ENCODE results near the gene SLK. TPM values are rescaled to one million over a fixed set of nuclear protein-coding genes. Genes with fewer than 3 reads are reported as not detected.
A peak's percentile ranks its signal among the peaks of the same experiment; 100 is the strongest.

SLK gene
- total RNA-seq, 2 experiments from 2014 or later, result 20.5 to 20.8 TPM

GRCh38 chr10:104043854-104044253 is 76.9 kb downstream of the SLK start:
- no peaks in the 10 kb centered on the region for H3K27me3 ChIP-seq (ENCODE audit: control insufficient read depth in 1 of 2, insufficient read depth in 2 of 2, low read length in 2 of 2)
- no peaks in the 10 kb centered on the region for H3K9me3 ChIP-seq (ENCODE audit: control insufficient read depth in 1 of 2, insufficient read depth in 1 of 2, low read length in 2 of 2)
- no peak for DNase-seq
- Mint-ChIP-seq H3K27ac (no peak overlapping the region), H3K4me1 (ENCODE audit: low read depth) (no peaks in the 10 kb centered on the region), H3K27me3 (no peaks in the 10 kb centered on the region), H3K36me3 (ENCODE audit: low read depth) (no peaks in the 10 kb centered on the region), H3K9me3 (no peaks in the 10 kb centered on the region), H3K4me3 (no peak overlapping the region)
- TF ChIP-seq CTCF (IDR thresholded peaks at IDR 0.05), result no peak
- no peaks in the 10 kb centered on the region for H3K4me1 ChIP-seq (ENCODE audit: insufficient read depth, low read length)
- intact Hi-C loops (cut with DNase I, micrococcal nuclease), result no loop called here
- no peak overlapping the region for H3K27ac ChIP-seq (ENCODE audit: low read depth in 1 of 2, low read length in 2 of 2)
- H3K4me3 ChIP-seq (ENCODE audit: low read length), result no peak overlapping the region
- ChIA-PET CTCF (no interaction called here), POLR2A (no interaction called here)
- no peak for ATAC-seq (ENCODE audit: poor library complexity)
- H3K36me3 ChIP-seq (ENCODE audit: insufficient read depth, low read length), result no peaks in the 10 kb centered on the region

GRCh38 chr10:104045151-104046089 is 78.5 kb downstream of the SLK start:
- Mint-ChIP-seq H3K4me3 (no peak overlapping the region), H3K27me3 (no peaks in the 10 kb centered on the region), H3K9me3 (no peaks in the 10 kb centered on the region), H3K27ac (no peak overlapping the region), H3K36me3 (ENCODE audit: low read depth) (no peaks in the 10 kb centered on the region), H3K4me1 (ENCODE audit: low read depth) (no peaks in the 10 kb centered on the region)
- intact Hi-C loops (cut with DNase I, micrococcal nuclease), result loop anchor here in 1 of 2 experiments (5.0 kb wide), 1 partner anchor 162 kb away; no protein-coding TSS in a partner anchor
- Histone ChIP-seq H3K36me3 (ENCODE audit: insufficient read depth, low read length) (no peaks in the 10 kb centered on the region), H3K27me3 (ENCODE audit: control insufficient read depth in 1 of 2, insufficient read depth in 2 of 2, low read length in 2 of 2) (no peaks in the 10 kb centered on the region), H3K4me3 (ENCODE audit: low read length) (no peak overlapping the region), H3K9me3 (ENCODE audit: control insufficient read depth in 1 of 2, insufficient read depth in 1 of 2, low read length in 2 of 2) (no peaks in the 10 kb centered on the region), H3K27ac (ENCODE audit: low read depth in 1 of 2, low read length in 2 of 2) (no peak overlapping the region), H3K4me1 (ENCODE audit: insufficient read depth, low read length) (no peaks in the 10 kb centered on the region)
- no peak for TF ChIP-seq CTCF (IDR thresholded peaks at IDR 0.05)
- DNase-seq (peak in 2 of 14 experiments; percentile 12 to 23), ATAC-seq (ENCODE audit: poor library complexity) (no peak)
- POLR2A ChIA-PET, result no interaction called here
- CTCF ChIA-PET, result no interaction called here

GRCh38 chr10:104046651-104047050 is 79.7 kb downstream of the SLK start:
- H3K36me3 Mint-ChIP-seq (ENCODE audit: low read depth), result no peaks in the 10 kb centered on the region
- no peaks in the 10 kb centered on the region for H3K27me3 Mint-ChIP-seq
- Histone ChIP-seq H3K9me3 (ENCODE audit: control insufficient read depth in 1 of 2, insufficient read depth in 1 of 2, low read length in 2 of 2) (no peaks in the 10 kb centered on the region), H3K27me3 (ENCODE audit: control insufficient read depth in 1 of 2, insufficient read depth in 2 of 2, low read length in 2 of 2) (no peaks in the 10 kb centered on the region), H3K4me3 (ENCODE audit: low read length) (no peak overlapping the region), H3K36me3 (ENCODE audit: insufficient read depth, low read length) (no peaks in the 10 kb centered on the region), H3K27ac (ENCODE audit: low read depth in 1 of 2, low read length in 2 of 2) (no peak overlapping the region), H3K4me1 (ENCODE audit: insufficient read depth, low read length) (no peaks in the 10 kb centered on the region)
- H3K9me3 Mint-ChIP-seq, result no peaks in the 10 kb centered on the region
- no peak for DNase-seq
- no peaks in the 10 kb centered on the region for H3K4me1 Mint-ChIP-seq (ENCODE audit: low read depth)
- ChIA-PET CTCF (no interaction called here), POLR2A (no interaction called here)
- H3K4me3 Mint-ChIP-seq, result no peak overlapping the region
- no peak for ATAC-seq (ENCODE audit: poor library complexity)
- intact Hi-C loops (cut with DNase I, micrococcal nuclease), result loop anchor here in 1 of 2 experiments (5.0 kb wide), 1 partner anchor 161 kb away; no protein-coding TSS in a partner anchor
- H3K27ac Mint-ChIP-seq, result no peak overlapping the region
- TF ChIP-seq CTCF (IDR thresholded peaks at IDR 0.05), result no peak
